ENCODE data around the gene LCN15.

LCN15 gene

DNA sequence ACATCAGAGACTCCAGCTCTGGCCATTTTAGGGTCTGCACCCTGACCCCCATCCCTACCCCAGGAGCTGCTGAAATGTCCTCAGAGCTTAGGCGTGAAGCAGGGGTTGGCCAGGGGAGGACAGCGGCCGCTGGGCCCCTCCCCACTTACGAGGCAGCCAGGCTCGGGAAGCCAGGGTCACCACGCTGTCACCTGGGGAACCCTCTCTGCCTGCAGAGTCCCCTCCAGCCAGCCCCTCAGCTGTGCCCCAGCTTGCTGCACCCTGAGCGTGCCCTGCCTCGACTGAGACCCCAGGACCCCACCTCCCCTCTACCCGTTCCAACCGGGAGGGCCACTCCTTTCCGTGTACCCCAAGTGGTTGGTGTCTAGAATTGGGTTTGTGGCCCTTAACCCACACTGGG lies 24.2 kb downstream of the LCN15 start:
- in situ Hi-C loops (cut with MboI; ENCODE audit: low sequenced_read_pairs, unreplicated experiment), result no loop called here
- no peak for DNase-seq (ENCODE audit: low spot score)
- TF ChIP-seq, protein P1, sequence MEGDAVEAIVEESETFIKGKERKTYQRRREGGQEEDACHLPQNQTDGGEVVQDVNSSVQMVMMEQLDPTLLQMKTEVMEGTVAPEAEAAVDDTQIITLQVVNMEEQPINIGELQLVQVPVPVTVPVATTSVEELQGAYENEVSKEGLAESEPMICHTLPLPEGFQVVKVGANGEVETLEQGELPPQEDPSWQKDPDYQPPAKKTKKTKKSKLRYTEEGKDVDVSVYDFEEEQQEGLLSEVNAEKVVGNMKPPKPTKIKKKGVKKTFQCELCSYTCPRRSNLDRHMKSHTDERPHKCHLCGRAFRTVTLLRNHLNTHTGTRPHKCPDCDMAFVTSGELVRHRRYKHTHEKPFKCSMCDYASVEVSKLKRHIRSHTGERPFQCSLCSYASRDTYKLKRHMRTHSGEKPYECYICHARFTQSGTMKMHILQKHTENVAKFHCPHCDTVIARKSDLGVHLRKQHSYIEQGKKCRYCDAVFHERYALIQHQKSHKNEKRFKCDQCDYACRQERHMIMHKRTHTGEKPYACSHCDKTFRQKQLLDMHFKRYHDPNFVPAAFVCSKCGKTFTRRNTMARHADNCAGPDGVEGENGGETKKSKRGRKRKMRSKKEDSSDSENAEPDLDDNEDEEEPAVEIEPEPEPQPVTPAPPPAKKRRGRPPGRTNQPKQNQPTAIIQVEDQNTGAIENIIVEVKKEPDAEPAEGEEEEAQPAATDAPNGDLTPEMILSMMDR (IDR thresholded peaks at IDR 0.05; ENCODE audit: borderline replicate concordance, control extremely low read depth, extremely low read depth, insufficient read depth, missing control alignments), result no peak

DNA sequence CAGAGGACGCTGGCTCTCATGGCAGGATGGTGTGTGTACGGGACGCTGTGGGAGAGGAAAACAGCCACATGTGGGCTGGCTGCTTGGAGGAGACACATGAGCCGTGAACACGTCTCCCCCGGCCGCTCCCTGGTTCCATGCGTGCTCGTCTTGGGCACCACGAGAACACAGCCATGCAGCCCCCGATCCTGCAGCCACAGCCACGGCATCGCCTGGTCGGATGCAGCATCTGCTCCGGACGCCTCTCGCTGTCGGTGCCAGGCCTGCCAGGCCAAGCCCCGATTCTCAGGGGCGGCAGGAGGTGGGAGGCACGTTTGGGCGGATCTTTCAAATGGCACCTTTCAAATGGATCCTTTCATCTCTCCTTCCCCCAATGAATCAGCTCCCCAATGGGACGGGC lies 24.8 kb downstream of the LCN15 start:
- in situ Hi-C loops (cut with MboI; ENCODE audit: low sequenced_read_pairs, unreplicated experiment), result no loop called here
- no peak for DNase-seq (ENCODE audit: low spot score)
- TF ChIP-seq, protein P1 (IDR thresholded peaks at IDR 0.05; ENCODE audit: borderline replicate concordance, control extremely low read depth, extremely low read depth, insufficient read depth, missing control alignments), result no peak

DNA sequence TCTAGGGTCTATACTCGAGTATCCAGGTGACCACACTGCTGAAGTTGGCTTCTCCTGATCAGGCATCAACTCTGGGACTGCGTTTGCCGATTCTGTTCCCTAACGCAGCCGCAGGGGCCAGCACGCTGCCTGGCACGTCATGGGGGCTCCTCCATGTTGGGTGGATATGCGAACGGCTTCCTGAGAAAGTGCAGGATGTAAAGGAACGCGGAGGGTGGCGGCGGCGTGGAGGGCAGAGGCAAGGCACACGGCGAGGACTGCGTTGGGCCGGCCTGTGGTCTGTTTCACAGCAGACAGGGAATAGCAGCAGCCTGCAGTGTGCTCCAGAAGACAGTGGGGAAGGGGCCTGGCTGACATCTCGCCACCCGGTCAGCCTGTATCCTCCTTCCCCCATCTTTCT lies 25.4 kb downstream of the LCN15 start:
- no peak for DNase-seq (ENCODE audit: low spot score)
- TF ChIP-seq, protein P1 (IDR thresholded peaks at IDR 0.05; ENCODE audit: borderline replicate concordance, control extremely low read depth, extremely low read depth, insufficient read depth, missing control alignments), result no peak
- in situ Hi-C loops (cut with MboI; ENCODE audit: low sequenced_read_pairs, unreplicated experiment), result no loop called here

DNA sequence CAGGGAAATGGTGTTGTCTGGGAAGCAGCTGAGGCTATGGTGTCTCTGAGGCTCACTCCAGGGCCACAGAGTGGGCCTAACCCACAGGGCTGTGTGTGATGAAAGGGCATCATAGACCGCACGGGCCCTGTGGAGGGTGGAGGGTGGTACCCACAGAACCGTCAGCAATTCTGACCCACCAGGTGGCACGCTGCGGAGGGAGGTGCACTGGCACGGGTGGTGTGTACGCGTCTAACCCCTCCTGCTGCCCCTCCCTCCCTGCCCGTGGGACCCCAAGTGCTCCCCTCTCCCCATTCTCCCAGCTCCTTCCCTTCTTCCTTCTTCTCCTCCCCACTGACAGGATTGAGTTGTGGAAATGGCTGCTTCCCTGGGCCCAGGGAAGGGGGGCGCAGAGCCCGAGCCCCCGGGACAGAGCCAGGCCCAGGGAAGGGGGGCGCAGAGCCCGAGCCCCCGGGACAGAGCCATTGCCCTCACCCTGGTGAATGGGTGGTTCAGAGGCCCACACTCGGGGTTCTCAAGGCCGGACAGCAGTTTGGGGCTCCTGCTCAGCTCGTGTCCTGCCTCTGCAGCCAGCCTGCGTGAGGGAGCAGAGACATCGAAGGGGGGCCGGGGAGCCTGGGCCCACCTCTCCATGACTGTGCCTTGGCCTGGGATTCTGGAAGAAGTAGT lies 28.4 kb downstream of the LCN15 start:
- TF ChIP-seq, protein P1 (IDR thresholded peaks at IDR 0.05; ENCODE audit: borderline replicate concordance, control extremely low read depth, extremely low read depth, insufficient read depth, missing control alignments), result no peak
- in situ Hi-C loops (cut with MboI; ENCODE audit: low sequenced_read_pairs, unreplicated experiment), result no loop called here
- DNase-seq (ENCODE audit: low spot score), result no peak

DNA sequence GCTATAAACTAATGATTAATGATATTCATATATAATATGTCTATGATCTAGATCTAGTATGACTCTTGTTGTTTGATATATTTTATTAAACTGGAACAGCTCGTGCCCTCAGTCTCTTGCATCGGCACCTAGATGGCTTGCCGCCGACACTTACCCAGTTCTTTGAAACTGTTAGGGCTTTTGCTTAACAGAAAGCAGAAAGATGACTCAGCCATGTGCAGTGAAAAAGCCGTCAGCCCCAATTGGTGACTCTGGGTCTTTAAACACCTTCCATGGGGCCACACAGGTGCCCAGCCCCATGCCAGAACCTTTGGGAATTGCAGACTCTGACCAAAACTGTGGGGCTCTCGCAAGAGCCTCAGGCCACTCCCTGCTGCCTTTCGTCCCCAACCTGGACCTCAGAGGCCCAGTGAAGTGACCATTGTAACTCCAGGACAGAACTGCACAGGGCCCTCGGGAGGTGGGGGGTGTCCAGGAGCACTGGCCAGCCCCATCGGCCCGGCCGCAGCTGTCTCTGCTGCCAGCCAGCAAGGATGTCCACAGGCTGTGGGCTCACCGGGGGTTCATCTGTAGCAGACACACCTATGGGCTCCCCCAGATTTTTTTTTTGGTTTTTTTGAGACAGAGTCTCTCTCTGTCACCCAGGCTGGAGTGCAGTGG lies 29.4 kb downstream of the LCN15 start:
- no peak for DNase-seq (ENCODE audit: low spot score)
- in situ Hi-C loops (cut with MboI; ENCODE audit: low sequenced_read_pairs, unreplicated experiment), result no loop called here
- TF ChIP-seq, protein P1 (IDR thresholded peaks at IDR 0.05; ENCODE audit: borderline replicate concordance, control extremely low read depth, extremely low read depth, insufficient read depth, missing control alignments), result no peak

- TF ChIP-seq, protein P1 (IDR thresholded peaks at IDR 0.05; ENCODE audit: borderline replicate concordance, control extremely low read depth, extremely low read depth, insufficient read depth, missing control alignments), result no peak
- in situ Hi-C loops (cut with MboI; ENCODE audit: low sequenced_read_pairs, unreplicated experiment), result no loop called here
- DNase-seq (ENCODE audit: low spot score), result no peak
Measured at GRCh38 chr9:136733611-136734010, 30.7 kb downstream of the LCN15 start.
